Measurements from ENCODE around the gene DPM1.

DPM1 gene

DNA sequence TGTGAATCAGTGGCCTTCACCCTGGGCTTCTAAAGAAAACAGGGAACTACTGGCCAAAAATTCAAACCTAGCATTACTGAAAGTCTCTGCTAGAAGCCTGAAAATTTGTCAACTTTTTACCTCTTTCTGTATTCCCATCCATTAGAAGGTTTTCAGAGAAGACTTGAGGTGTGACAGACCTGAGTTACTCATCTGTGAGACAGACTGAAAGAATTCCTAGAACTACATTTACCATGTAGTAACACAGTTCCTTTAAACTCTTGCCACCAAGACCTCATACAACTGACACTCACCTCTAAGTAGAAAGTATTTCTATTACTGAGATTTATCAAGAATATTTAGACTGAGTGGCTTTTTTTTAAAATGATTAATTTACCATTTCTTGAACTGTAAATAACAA is 4.5 kb downstream of the DPM1 start:
- TF ChIP-seq, protein P1, sequence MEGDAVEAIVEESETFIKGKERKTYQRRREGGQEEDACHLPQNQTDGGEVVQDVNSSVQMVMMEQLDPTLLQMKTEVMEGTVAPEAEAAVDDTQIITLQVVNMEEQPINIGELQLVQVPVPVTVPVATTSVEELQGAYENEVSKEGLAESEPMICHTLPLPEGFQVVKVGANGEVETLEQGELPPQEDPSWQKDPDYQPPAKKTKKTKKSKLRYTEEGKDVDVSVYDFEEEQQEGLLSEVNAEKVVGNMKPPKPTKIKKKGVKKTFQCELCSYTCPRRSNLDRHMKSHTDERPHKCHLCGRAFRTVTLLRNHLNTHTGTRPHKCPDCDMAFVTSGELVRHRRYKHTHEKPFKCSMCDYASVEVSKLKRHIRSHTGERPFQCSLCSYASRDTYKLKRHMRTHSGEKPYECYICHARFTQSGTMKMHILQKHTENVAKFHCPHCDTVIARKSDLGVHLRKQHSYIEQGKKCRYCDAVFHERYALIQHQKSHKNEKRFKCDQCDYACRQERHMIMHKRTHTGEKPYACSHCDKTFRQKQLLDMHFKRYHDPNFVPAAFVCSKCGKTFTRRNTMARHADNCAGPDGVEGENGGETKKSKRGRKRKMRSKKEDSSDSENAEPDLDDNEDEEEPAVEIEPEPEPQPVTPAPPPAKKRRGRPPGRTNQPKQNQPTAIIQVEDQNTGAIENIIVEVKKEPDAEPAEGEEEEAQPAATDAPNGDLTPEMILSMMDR (IDR thresholded peaks at IDR 0.05; ENCODE audit: low read depth, low read length) = no peak
- in situ Hi-C loops (cut with HindIII; ENCODE audit: low sequenced_read_pairs) = no loop called here
- H3K4me3 ChIP-seq (ENCODE audit: low read depth, low read length) = no peak overlapping the region
- no peak for DNase-seq (ENCODE audit: low read depth, low spot score)

DNA sequence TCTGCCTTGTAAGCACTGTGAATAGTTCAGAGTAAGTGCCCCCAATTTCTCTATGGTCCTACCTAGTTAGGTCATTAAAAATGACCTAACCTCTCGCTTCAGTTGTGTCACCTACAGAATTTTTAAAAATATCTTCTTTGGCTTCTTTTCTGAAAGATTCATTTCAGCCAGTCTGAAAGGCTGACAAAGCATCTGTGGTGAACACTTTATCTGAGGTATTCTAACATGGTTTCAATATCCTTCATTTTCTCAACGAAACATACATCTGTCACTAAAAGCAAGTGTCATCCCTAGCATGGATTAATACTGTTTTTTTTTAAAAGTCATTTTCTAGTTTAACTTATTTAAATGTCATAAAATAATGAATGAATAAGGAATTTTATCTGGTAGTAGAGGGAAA is 5.1 kb downstream of the DPM1 start:
- DNase-seq (ENCODE audit: low read depth, low spot score) = no peak
- in situ Hi-C loops (cut with HindIII; ENCODE audit: low sequenced_read_pairs) = no loop called here
- no peak overlapping the region for H3K4me3 ChIP-seq (ENCODE audit: low read depth, low read length)
- TF ChIP-seq, protein P1 (IDR thresholded peaks at IDR 0.05; ENCODE audit: low read depth, low read length) = no peak

DNA sequence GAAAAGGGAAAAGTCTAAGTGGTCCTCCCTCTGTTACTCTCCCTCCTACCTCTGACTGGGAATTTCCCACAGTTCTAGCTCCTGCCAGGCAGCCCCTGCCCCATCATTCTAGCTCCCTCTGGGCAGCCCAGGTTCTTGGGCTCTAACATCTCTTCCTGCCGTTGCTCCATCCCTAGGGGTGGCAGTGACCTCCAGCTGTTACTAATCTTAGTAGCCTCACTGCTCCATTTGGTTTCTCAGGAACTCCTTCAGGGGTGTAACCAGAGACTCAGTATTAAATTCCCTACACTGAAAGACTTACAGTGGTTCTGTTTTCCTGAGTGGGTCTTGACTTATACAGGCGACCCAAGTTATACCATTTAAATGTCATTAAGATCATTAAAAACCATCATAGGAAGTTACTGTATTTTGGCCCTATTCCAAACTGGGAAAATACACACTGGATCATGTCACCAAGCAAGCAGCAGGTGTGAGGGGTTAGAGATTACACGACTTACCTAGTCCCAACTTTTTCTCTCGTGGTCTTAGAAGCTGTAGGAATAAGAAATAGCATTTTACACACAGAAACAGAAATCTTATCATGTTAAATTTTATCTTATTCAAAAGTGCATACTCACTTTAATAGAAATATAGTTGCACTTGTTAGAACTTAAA is 10.1 kb downstream of the DPM1 start:
- TF ChIP-seq, protein P1 (IDR thresholded peaks at IDR 0.05; ENCODE audit: low read depth, low read length) = no peak
- no peak for DNase-seq (ENCODE audit: low read depth, low spot score)
- in situ Hi-C loops (cut with HindIII; ENCODE audit: low sequenced_read_pairs) = no loop called here
- no peak overlapping the region for H3K4me3 ChIP-seq (ENCODE audit: low read depth, low read length)

DNA sequence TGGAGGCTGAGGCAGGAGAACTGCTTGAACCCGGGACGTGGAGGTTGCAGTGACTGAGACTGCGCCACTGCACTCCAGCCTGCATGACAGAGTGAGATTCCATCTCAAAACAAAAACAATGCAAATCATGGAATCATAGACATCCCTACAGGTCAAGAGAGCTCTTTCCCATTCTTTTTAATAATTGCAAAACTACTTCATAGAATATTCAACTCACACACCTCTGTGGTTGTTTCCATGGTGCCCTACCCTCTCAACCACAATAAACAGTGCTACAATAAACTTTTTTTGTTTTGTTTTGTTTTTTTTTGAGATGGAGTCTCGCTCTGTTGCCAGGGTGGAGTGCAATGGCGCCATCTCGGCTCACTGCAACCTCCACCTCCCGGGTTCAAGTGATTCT is 15.3 kb downstream of the DPM1 start:
- no peak for DNase-seq (ENCODE audit: low read depth, low spot score)
- no peak overlapping the region for H3K4me3 ChIP-seq (ENCODE audit: low read depth, low read length)
- in situ Hi-C loops (cut with HindIII; ENCODE audit: low sequenced_read_pairs) = no loop called here
- TF ChIP-seq, protein P1 (IDR thresholded peaks at IDR 0.05; ENCODE audit: low read depth, low read length) = no peak

DNA sequence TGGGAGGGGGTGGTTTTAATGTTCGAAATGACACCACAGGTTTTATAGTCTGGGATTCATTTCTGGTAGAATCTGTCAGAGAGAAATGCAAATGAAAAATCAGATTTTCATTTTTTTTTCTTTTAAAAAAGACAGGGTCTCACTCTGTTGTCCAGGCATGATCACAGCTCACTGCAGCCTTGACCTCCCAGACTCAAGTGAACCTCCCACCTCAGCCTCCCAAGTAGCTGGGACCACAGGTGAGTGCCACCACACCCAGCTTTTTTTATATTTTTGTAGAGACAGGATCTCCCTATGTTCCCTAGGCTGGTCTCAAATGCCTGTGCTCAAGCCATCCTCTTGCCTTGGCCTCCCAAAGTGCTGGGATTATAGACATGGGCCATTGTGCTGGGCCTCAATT is 24.7 kb downstream of the DPM1 start:
- in situ Hi-C loops (cut with HindIII; ENCODE audit: low sequenced_read_pairs) = no loop called here
- TF ChIP-seq, protein P1 (IDR thresholded peaks at IDR 0.05; ENCODE audit: low read depth, low read length) = no peak
- DNase-seq (ENCODE audit: low read depth, low spot score) = no peak
- no peak overlapping the region for H3K4me3 ChIP-seq (ENCODE audit: low read depth, low read length)

DNA sequence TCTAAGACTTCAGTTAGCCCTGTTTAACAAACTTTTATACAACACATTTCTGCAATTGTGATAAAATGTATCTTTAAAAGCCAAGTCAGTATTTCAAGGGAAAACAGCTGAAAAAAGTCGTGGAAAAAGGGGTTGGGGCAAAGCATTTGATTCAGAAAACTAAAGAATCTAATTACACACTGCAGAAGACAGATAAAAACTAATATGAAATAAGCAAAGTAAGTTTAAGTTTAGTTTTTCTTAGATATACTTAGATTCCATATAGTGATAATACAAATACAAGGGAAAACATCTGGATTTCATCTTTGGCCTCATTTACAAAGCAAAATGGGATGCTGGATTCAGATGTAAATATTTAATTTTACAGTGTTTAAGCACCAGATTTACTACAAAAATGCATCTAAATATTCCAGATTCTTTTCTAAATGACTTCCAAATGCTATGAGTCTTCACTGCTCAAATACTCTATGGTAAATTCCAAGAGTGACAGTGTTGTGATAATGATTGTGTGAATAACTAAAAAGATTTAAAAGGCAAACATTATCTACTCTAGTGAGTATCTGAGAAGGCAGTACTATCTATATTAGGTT is 25.5 kb downstream of the DPM1 start:
- no peak overlapping the region for H3K4me3 ChIP-seq (ENCODE audit: low read depth, low read length)
- DNase-seq (ENCODE audit: low read depth, low spot score) = no peak
- in situ Hi-C loops (cut with HindIII; ENCODE audit: low sequenced_read_pairs) = no loop called here
- TF ChIP-seq, protein P1 (IDR thresholded peaks at IDR 0.05; ENCODE audit: low read depth, low read length) = no peak
